Osteoblast (primary cell): Measurements from ENCODE around the gene TCTA. TPM values are rescaled to one million over a fixed set of nuclear protein-coding genes. Genes with fewer than 3 reads are reported as not detected.

Source experiments
- DNase-seq: peaks from one replicate; pipeline ENCODE4 v3.0.0; 2011; ENCODE audit warnings: low spot score, mixed read lengths; ENCODE audit not compliant: insufficient read length; ENCODE audit errors: missing footprints
- H2AFZ ChIP-seq: 2 replicates; pipeline ENCODE4 v1.6.0; 2011; ENCODE audit warnings: mild to moderate bottlenecking, low read length
- H3K27ac ChIP-seq: 2 replicates; pipeline ENCODE4 v1.5.1; 2011; ENCODE audit warnings: mild to moderate bottlenecking, low read depth, low read length, moderate library complexity
- H3K27me3 ChIP-seq: 2 replicates; pipeline ENCODE4 v1.6.0; 2012; ENCODE audit warnings: mild to moderate bottlenecking, control low read depth, inconsistent platforms, low read length, moderate library complexity; ENCODE audit not compliant: insufficient read depth
- H3K36me3 ChIP-seq: 2 replicates; pipeline ENCODE4 v1.5.1; 2011; ENCODE audit warnings: mild to moderate bottlenecking, low read length, control low read depth, moderate library complexity; ENCODE audit not compliant: insufficient read depth
- H3K4me1 ChIP-seq: 2 replicates; pipeline ENCODE4 v1.5.1; 2011; ENCODE audit warnings: mild to moderate bottlenecking, low read length, control low read depth, moderate library complexity; ENCODE audit not compliant: insufficient read depth
- H3K4me2 ChIP-seq: 2 replicates; pipeline ENCODE4 v1.6.0; 2011; ENCODE audit warnings: mild to moderate bottlenecking, low read length; ENCODE audit not compliant: insufficient read depth
- H3K4me3 ChIP-seq: fragments of 200-600 bp; sonication (generic); 3 replicates; pipeline ENCODE4 v1.5.1; 2012; ENCODE audit warnings: mild to moderate bottlenecking, low read length, inconsistent platforms; ENCODE audit not compliant: insufficient read depth
- H3K79me2 ChIP-seq: 2 replicates; pipeline ENCODE4 v1.6.0; 2012; ENCODE audit warnings: mild to moderate bottlenecking, low read length, control low read depth, inconsistent platforms; ENCODE audit not compliant: insufficient read depth
- H3K9me3 ChIP-seq: 2 replicates; pipeline ENCODE4 v1.5.1; 2011; ENCODE audit warnings: low read depth, low read length, control low read depth
- H4K20me1 ChIP-seq: 2 replicates; pipeline ENCODE4 v1.6.0; 2012; ENCODE audit warnings: mild to moderate bottlenecking, low read length, control low read depth; ENCODE audit not compliant: insufficient read depth
- total RNA-seq: library from RNA; depleted of rRNA; stranded (reverse); fragments of >200 nt; gene quantifications from 2 replicates; pipeline ENCODE4 v1.2.3, GENCODE V29; 2012
- TF ChIP-seq, protein P1 (sequence below): IDR thresholded peaks from 2 replicates; pipeline ENCODE4 v1.5.1; 2011; ENCODE audit warnings: mild to moderate bottlenecking, low read depth, low read length, moderate library complexity; ENCODE audit errors: extremely low read depth

Gene TCTA
- total RNA-seq, 1 donor: 35.8 TPM

- Histone ChIP-seq H3K36me3 (no peaks in the 10 kb centered on the region), H3K4me2 (no peak overlapping the region), H3K27ac (no peak overlapping the region), H3K4me1 (peaks cover 10% of the 10 kb centered on the region), H4K20me1 (no peaks in the 10 kb centered on the region), H3K79me2 (no peaks in the 10 kb centered on the region), H3K4me3 (no peak overlapping the region), H3K27me3 (no peaks in the 10 kb centered on the region), H3K9me3 (no peaks in the 10 kb centered on the region), H2AFZ (peak overlapping the region; percentile 65)
- DNase-seq: peak; percentile 63
- TF ChIP-seq, protein P1, sequence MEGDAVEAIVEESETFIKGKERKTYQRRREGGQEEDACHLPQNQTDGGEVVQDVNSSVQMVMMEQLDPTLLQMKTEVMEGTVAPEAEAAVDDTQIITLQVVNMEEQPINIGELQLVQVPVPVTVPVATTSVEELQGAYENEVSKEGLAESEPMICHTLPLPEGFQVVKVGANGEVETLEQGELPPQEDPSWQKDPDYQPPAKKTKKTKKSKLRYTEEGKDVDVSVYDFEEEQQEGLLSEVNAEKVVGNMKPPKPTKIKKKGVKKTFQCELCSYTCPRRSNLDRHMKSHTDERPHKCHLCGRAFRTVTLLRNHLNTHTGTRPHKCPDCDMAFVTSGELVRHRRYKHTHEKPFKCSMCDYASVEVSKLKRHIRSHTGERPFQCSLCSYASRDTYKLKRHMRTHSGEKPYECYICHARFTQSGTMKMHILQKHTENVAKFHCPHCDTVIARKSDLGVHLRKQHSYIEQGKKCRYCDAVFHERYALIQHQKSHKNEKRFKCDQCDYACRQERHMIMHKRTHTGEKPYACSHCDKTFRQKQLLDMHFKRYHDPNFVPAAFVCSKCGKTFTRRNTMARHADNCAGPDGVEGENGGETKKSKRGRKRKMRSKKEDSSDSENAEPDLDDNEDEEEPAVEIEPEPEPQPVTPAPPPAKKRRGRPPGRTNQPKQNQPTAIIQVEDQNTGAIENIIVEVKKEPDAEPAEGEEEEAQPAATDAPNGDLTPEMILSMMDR: no peak
Measured at GRCh38 chr3:49461443-49462171, 49.4 kb downstream of the TCTA start.

DNA sequence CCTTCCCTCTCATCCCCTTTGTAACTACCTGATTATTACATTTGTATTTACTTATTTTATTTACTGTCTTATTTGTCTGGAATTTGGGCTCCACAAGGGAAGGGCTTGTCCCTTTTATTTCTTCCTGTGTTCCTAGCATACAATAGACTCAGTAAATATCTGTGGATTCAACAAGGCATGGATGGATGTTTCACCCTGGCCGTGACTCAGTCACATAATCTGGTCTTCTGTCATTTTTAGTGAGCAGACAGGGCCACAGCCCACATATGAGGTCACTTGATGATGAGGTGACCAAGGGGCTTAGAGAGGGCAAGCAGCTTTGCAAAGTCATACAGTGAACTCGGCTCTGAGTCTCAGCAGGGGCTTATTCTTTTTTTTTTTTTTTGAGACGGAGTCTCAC is 50.0 kb downstream of the TCTA start:
- Histone ChIP-seq H3K36me3 (no peaks in the 10 kb centered on the region), H3K4me1 (peaks cover 10% of the 10 kb centered on the region), H4K20me1 (no peaks in the 10 kb centered on the region), H3K27ac (no peak overlapping the region), H3K4me3 (no peak overlapping the region), H3K9me3 (no peaks in the 10 kb centered on the region), H3K4me2 (no peak overlapping the region), H2AFZ (peak overlapping the region; percentile 65), H3K27me3 (no peaks in the 10 kb centered on the region), H3K79me2 (no peaks in the 10 kb centered on the region)
- TF ChIP-seq, protein P1: no peak
- DNase-seq: peak; percentile 77

- Histone ChIP-seq H3K36me3 (no peaks in the 10 kb centered on the region), H2AFZ (peak overlapping the region; percentile 68), H4K20me1 (no peaks in the 10 kb centered on the region), H3K4me3 (no peak overlapping the region), H3K79me2 (no peaks in the 10 kb centered on the region), H3K27ac (no peak overlapping the region), H3K27me3 (no peaks in the 10 kb centered on the region), H3K4me2 (no peak overlapping the region), H3K9me3 (no peaks in the 10 kb centered on the region), H3K4me1 (peaks cover 20% of the 10 kb centered on the region)
- no peak for DNase-seq
- TF ChIP-seq, protein P1: no peak
Measured at GRCh38 chr3:49465270-49466034, 53.2 kb downstream of the TCTA start.

Other genes starting within 250 kb of the TCTA start
- 19.2 and 22.8 TPM in 2 replicates for gene CCDC71, start 246.1 kb upstream of the TCTA start, total RNA-seq
- gene KLHDC8B, start 240.8 kb upstream of the TCTA start, total RNA-seq: 16.6 and 18.3 TPM in 2 replicates
- 1.8 and 3.6 TPM in 2 replicates for gene C3orf62, start 135.2 kb upstream of the TCTA start, total RNA-seq
- 20.3 and 22.1 TPM in 2 replicates for gene USP4, start 72.4 kb upstream of the TCTA start, total RNA-seq
- 174 and 183 TPM in 2 replicates for gene GPX1, start 54.1 kb upstream of the TCTA start, total RNA-seq
- 860 and 899 TPM in 2 replicates for gene RHOA, start 447 bp upstream of the TCTA start, total RNA-seq
- gene AMT, start 10.1 kb downstream of the TCTA start, total RNA-seq: 1.1 and 1.2 TPM in 2 replicates
- 3.8 and 4.7 TPM in 2 replicates for gene NICN1, start 16.9 kb downstream of the TCTA start, total RNA-seq
- gene DAG1, start 57.8 kb downstream of the TCTA start, total RNA-seq: 55.4 and 58.3 TPM in 2 replicates
- gene BSN, start 142.1 kb downstream of the TCTA start, total RNA-seq: under 0.01 and 0.29 TPM in 2 replicates